ENCODE measurements around the gene RDH16.
"Not testable (repeated sequence)": the region's sequence is repeated elsewhere in the genome, so short reads cannot be mapped to it uniquely, and the experiment has no call there.

The RDH16 gene

DNA sequence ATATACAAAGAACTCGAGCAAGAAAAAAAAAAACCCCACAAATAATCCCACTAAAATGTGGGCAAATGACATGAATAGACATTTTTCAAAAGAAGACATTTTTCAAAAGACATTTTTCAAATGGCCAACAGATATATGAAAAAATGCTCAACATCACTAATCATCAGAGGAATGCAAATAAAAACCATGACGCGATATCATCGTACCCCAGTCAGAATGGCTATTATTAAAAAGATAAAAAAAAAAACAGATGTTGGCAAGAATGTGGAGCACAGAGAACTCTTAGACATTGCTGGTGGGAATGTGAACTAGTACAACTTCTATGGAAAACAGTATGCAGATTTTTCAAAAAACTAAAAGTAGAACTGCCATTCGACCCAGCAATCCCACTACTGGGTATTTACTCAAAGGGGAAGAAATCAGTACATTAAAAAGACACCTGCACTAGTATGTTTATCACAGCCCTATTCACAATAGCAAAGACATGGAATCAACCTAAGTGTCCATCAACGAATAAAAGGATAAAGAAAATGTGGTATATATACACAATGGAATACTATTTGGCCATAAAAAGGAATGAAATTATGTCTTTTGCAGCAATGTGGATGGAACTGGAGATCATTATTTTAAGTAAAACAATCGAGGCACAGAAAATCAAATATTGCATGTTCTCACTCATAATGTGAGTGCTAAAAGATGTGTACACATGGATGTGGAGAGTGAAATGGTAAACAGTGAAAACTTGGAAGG lies 32.6 kb upstream of the RDH16 start:
- no peak for DNase-seq (ENCODE audit: low read depth)

DNA sequence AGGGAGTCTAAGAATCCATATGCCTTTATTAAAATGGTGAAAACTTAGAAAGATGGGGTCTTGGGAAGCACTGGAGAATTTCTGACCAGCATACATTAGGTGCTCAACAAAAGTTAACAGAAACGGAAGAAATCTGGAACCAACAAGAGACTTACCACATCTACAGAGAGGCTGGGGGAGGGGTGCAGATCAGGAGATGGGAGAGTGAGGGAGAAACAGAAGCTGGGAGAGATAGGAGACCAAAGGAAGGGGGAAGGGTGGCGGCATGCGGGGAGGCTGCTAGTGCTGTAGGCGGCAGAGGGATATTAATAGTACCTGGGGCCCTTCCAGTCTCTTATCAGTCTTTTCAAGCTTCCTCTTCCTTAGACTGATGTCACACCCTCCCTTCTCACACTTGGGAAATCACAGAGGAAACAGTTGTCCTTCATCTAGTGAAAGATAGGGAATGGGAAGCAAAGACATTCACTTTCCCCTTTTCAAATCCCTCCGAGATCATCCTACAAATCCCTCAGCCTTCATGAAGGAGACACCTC lies 30.9 kb upstream of the RDH16 start:
- no peak for DNase-seq (ENCODE audit: low read depth)

DNA sequence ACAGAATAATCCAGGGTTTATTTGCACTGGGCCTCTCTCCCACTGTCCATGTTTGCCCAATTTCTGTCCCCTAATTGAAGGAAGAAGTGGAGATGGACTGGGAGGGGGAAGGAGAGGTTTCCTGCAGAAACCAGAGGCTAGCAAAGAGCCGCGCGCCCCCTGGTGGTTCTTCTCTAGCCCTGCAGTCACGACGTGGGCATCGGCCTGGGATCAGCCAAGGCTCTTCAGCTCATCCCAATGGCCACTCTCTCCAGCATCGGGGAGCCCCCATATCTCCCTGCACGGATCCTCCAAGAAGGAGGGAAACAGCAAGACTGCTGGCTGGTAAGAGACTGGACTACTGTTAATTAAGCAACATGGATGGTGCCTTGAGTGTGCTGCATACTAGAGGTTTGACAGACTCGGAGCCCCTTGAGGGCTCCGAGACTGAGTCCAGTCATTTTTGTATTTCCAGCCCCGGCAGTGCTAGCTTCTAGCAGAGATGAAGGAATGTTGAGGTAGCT lies 30.2 kb upstream of the RDH16 start:
- DNase-seq (ENCODE audit: low read depth), result peak; percentile 62

DNA sequence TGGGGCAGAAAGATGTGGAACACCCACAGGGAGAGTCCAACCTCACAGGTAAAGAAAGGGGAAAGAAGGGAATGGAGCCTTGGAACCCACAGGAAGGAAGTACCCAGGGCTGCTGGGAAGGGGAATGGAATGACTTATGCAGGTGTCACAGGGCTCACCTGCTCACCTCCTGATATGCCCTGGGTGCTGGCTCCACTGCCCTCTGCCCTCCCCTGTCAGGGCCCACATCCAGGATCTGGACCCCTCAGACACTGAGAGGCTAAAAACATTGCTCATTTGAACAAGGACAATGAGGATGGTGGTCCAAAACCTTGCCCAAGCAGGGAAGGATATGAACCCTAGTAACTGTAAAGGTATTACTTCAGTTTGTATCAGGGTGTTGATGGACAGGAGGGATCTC lies 29.6 kb upstream of the RDH16 start:
- no peak for DNase-seq (ENCODE audit: low read depth)

DNA sequence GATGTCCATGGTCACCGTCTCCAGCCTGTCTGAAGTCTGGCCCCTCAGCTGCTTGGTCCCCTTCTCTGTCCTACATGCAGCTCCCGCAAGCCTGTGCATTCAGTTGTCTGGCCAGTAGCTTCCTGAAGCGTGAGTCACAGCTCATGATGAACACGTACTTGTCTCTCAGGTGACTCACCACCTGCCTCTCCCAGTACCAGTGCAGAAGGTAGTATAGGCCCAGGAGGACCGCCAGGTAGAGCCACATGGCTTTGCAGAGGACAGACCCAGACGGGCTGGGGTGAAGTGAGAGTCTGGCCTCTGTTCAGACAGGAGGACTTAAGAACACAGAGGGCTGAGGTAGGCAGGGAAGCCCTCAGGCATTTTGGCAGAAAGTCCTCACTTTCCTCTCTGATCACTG lies 28.3 kb upstream of the RDH16 start:
- DNase-seq (ENCODE audit: low read depth), result not testable (repeated sequence)

DNA sequence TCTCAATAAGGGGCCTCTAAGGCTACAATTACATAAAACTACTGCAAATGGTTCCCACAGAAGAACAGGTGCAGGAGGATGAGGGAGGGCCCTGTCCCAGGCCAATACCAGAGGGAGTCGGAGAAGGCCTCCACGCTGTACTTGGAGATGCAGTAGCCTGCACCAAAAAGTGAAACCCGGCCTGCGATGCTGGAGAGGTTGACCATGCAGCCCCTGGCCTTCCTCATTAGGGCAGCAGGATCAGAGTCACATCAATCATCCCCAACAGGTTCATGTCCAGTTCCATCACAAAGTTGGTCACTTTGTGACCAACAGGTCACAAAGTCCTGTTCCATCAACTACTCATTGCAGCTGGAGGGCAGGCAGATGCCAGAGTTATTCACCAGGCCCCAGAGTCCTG lies 26.0 kb upstream of the RDH16 start:
- no peak for DNase-seq (ENCODE audit: low read depth)

DNA sequence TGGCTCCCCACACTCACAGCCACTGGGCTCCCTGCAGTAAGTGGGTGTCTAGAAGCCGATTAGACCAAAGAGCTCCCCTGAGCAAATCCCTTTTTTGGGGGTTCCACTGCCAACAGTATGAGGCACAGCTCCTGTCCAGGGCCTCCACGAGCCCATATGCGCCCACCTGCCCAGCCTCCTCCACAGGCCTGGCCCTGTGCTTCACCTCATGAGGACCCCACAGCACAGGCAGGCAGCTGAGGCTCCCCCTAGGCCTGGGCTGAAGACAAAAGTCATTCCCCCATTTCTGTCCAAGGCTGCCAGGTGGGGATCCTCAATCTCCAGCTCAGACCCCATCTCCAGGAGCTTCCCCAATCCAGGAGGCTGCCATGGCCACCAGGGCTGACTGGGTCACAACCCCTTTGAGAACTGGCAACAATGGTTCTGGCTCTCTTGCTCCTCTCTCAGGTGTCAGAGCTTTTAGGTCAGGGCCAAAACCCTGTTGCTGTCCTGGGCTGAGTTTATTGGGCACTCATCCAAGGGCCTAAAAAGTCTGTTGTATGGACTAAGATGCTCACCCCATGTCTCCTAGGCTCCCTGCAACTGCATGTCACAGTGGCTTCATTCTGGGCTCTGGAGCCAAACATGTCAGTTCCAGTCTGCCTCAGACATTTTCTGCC lies 25.3 kb upstream of the RDH16 start:
- not testable (repeated sequence) for DNase-seq (ENCODE audit: low read depth)

DNA sequence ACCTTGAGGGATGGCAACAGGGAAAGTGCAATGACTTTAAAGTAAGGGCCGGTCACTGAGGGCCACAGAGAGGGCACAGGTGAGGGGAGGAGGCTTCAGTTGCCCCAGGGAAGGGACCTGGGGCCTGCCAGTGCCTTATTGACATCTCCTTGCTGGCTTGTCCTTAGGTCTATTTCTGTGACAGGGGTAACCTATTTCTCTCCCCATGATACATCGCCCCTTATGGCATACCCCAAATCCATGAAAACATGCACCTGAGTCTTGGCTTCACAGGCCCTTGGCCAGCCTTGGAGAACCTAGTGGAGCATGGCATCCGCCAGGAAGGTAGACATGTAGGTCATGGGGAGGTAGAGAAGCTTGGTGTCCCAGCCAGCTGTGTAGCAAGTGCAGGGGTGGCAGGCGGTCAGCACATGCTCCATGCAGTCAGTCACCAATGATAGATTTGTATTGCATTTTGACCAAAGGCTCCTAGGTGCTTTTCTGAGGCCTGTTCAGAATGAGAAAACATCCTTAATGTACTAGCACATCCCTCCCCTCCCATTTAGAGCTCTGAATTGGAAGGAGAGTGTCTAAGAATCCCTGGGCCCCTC lies 23.6 kb upstream of the RDH16 start:
- DNase-seq (ENCODE audit: low read depth), result no peak

DNA sequence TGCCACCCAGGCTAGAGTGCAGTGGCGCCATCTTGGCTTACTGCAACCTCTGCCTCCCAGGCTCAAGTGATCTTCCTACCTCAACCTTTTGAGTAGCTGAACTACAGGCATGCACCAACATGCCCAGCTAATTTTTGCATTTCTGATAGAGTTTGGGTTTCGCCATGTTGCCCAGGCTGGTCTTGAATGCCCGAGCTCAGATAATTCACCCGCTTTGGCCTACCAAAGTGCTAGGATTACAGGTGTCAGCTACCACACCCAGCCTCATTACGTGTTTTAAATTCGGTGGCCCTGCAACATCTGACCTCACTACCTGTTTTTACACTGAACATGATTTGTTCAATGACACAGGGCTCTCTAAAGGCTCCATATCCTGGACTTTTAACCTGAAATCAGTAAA lies 22.9 kb upstream of the RDH16 start:
- DNase-seq (ENCODE audit: low read depth), result no peak

DNA sequence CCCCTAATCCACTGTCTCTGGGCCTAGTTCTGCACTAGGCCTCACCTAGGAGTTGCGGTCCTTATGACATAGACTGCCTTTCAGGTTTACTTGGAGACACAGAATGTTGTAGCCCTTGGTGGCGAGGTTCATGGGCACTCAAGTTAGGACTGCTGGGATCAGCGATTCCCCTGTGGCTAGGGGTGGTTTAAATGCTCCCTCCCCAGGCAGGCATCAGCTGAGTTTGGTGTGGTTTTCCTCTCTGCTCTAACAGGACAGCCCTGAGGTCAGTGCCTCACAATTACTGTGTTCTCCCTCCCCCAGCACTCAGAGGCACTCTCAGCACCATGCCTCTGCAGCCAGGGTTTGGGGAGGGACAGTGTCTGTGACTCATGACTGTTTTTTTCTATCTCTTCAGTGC lies 22.2 kb upstream of the RDH16 start:
- DNase-seq (ENCODE audit: low read depth), result no peak

DNA sequence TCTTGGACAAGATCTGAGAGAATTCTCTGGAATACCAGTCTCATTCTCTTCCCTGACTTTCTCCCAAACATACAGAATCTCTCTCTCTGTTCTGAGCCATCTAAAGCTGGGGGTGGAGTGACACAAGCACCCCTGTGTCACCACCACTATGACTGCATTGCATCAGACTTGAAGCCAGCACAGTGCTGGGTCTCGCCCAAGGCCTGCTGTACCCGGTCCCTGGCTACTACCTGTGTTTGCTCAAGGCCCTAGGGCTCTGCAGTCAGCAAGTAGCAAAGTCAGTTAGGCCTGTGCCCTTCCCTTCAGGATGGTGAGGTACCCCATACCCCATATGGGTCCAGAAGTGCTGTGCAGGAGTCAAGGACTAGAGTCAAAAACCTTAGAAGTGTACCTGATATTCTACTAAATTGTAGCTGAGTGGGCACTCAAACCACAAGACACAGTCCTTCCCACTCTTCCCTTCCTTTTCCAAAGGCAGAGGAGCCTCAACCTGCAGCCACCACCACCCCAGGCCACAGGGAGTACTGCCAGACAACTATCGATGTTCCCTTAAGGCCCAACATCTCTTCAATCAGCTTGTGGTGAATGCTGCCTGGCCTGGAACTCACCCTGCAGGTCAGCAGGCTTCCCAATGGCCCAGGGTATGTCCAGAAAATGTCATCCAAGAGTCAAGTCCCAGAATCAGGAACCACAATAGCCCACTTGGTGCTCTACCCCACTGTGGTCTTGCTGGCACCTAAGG lies 21.2 kb upstream of the RDH16 start:
- no peak for DNase-seq (ENCODE audit: low read depth)

DNA sequence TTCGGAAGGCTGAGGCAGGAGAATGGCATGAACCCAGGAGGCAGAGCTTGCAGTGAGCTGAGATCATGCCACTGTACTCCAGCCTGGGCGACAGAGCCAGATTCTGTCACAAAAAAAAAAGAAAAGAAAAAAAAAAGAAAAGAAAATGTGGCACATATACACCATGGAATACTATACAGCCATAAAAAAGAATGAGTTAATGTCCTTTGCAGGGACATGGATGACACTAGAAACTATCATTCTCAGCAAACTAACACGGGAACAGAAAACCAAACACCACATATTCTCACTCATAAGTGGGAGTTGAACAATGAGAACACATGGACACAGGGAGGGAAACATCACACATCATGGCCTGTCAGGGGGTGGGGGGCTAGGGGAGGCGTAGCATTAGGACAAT lies 20.0 kb upstream of the RDH16 start:
- not testable (repeated sequence) for DNase-seq (ENCODE audit: low read depth)

DNA sequence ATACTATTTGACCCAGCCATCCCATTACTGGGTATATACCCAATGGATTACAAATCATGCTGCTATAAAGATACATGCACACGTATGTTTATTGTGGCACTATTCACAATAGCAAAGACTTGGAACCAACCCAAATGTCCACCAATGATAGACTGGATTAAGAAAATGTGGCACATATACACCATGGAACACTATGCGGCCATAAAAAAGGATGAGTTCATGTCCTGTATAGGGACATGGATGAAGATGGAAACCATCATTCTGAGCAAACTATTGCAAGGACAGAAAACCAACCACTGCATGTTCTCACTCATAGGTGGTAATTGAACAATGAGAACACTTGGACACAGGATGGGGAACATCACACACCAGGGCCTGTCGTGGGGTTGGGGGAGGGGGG lies 16.8 kb upstream of the RDH16 start:
- DNase-seq (ENCODE audit: low read depth), result not testable (repeated sequence)

DNA sequence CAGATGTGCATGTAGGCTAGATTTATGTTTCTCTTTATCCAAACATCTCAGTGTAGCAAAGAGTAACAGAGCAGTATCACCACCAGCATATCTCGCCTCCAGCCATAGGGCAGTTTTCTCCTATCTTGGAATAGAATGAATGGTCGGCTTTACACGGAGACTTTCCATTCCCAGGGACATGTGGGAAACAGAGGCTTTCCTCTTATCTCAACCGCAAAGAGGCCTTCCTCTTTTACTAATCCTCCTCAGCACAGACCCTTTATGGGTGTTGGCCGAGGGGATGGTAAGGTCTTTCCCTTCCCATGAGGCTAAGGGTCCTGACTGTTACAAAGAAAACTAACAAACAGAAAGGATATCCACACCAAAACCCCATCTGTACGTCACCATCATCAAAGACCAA lies 11.5 kb upstream of the RDH16 start:
- not testable (repeated sequence) for DNase-seq (ENCODE audit: low read depth)

DNA sequence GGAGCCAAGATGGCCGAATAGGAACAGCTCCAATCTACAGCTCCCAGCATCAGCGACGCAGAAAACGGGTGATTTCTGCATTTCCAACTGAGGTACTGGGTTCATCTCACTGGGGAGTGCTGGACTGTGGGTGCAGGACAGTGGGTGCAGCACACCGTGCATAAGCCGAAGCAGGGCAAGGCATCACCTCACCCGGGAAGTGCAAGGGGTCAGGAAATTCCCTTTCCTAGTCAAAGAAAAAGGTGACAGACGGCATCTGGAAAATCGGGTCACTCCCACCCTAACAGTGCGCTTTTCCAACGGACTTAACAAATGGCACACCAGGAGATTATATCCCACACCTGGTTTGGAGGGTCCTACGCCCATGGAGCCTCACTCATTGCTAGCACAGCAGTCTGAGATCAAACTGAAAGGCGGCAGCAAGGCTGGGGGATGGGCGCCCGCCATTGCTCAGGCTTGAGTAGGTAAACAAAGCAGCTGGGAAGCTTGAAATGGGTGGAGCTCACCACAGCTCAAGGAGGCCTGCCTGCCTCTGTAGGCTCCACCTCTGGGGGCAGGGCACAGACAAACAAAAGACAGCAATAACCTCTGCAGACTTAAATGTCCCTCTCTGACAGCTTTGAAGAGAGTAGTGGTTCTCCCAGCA lies 8.7 kb upstream of the RDH16 start:
- not testable (repeated sequence) for DNase-seq (ENCODE audit: low read depth)

DNA sequence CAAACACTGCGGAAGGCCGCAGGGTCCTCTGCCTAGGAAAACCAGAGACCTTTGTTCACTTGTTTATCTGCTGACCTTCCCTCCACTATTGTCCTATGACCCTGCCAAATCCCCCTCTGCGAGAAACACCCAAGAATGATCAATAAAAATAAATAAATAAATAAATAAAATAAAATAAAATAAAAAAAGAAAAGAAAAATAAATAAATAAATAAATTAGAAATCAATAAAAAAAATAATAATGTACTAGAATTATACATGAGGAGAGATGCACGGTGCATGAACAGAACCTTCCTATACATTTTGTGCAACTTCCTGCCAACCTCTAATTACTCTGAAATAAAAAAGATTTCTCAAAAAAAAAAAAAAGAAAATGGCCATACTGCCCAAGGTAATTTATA lies 7.7 kb upstream of the RDH16 start:
- DNase-seq (ENCODE audit: low read depth), result not testable (repeated sequence)

DNA sequence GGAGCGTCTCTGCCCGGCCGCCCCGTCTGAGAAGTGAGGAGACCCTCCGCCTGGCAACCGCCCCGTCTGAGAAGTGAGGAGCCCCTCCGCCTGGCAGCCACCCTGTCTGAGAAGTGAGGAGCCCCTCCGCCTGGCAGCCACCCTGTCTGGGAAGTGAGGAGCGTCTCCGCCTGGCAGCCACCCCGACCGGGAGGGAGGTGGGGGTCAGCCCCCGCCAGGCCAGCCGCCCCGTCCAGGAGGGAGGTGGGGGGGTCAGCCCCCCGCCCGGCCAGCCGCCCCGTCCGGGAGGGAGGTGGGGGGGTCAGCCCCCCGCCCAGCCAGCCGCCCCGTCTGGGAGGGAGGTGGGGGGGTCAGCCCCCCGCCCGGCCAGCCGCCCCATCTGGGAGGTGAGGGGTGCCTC lies 6.1 kb upstream of the RDH16 start:
- DNase-seq (ENCODE audit: low read depth), result not testable (repeated sequence)

DNA sequence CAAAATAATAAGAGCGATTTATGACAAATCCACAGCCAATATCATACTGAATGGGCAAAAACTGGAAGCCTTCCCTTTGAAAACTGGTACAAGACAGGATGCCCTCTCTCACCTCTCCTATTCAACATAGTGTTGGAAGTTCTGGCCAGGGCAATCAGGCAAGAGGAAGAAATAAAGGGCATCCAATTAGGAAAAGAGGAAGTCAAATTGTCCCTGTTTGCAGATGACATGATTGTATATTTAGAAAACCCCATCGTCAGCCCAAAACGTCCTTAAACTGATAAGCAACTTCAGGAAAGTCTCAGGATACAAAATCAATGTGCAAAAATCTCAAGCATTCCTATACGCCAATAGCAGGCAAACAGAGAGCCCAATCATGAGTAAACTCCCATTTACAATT lies 4.8 kb upstream of the RDH16 start:
- not testable (repeated sequence) for DNase-seq (ENCODE audit: low read depth)

DNA sequence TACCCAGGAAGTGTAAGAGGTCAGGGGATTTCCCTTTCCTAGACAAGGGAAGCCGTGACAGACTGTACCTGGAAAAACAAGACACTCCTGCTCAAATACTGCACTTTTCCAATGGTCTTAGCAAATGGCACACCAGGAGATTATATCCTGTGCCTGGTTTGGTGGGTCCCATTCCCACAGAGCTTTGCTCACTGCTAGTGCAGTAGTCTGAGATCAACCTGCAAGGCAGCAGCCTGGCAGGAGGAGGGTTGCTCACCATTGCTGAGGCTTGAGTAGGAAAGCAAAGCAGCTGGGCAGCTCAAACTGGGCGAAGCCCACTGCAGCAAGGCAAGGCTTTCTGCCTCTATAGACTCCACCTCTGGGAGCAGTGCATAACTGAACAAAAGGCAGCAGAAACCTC lies 1.0 kb upstream of the RDH16 start:
- DNase-seq (ENCODE audit: low read depth), result no peak

DNA sequence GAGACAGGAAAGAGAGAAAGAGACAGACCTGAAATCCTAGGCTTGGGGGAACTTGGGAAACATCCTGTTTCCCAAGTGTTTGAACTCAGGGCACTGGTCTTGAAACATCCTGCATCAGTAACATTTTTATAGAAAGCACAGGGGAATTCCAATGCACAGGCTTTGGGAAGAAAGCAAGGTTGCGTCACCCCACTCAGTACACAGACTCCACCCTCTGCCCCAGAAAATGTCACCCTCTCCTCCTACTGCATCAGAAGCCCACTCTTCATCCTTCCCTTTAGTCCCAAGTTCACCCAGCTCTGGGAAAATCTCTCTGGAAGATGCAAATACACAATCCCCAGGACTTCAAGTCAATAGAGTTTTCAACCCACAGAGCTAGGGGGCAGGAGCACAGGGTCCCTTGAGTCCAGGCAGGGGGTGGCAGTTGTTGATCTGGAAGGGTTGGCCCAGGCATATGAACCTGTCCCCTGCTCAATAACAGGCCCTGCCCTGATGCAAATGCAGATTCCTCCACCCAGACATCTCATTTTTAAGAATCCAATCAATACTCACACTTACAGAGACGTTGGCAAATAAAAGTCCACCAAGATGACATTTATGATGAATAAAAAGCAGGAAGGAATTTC lies 1.7 kb downstream of the RDH16 start:
- DNase-seq (ENCODE audit: low read depth), result no peak

DNA sequence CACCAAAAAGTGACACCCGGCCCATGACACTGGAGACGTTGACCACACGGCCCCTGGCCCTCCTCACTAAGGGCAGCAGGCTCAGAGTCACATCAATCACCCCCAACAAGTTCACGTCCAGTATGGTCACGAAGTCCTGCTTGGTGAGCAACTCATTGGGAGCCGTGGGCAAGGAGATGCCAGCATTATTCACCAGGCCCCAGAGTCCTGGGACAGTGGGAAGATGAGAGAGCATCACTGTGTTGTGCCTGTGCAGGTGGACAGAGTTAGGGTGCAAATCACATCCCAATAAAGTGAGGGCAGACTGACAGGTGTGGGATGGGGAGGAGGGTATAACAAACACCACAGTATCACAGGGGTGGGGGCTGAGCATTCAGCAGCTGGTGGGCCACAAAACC lies 2.5 kb downstream of the RDH16 start:
- no peak for DNase-seq (ENCODE audit: low read depth)
